Loucy (cell line): ENCODE results near the gene MARCOL.

Experiments used
- H2AFZ ChIP-seq: fragments of 200-600 bp; sonication (generic); 2 replicates; pipeline ENCODE4 v1.6.0; 2016; ENCODE audit warnings: antibody characterized with exemption, mild to moderate bottlenecking, low read length, moderate library complexity
- H3F3A ChIP-seq: fragments of 200-600 bp; 2 replicates; pipeline ENCODE4 v1.6.0; 2016; ENCODE audit warnings: antibody characterized with exemption, low read depth, mild to moderate bottlenecking
- H3K27me3 ChIP-seq: fragments of 200-600 bp; sonication (generic); 2 replicates; pipeline ENCODE4 v1.6.1; 2014; ENCODE audit warnings: low read length, mild to moderate bottlenecking; ENCODE audit not compliant: insufficient read depth, poor library complexity, severe bottlenecking
- H3K36me3 ChIP-seq: fragments of 200-600 bp; sonication (generic); 2 replicates; pipeline ENCODE4 v1.6.1; 2016; ENCODE audit warnings: low read length; ENCODE audit not compliant: insufficient read depth
- H3K4me1 ChIP-seq: fragments of 200-600 bp; sonication (generic); 2 replicates; pipeline ENCODE4 v1.5.1; 2014; ENCODE audit warnings: low read length, mild to moderate bottlenecking; ENCODE audit not compliant: insufficient read depth, poor library complexity, severe bottlenecking
- H3K4me2 ChIP-seq: fragments of 200-600 bp; sonication (generic); 2 replicates; pipeline ENCODE4 v1.6.0; 2014; ENCODE audit warnings: antibody characterized with exemption, low read length, low read depth, mild to moderate bottlenecking; ENCODE audit not compliant: poor library complexity, severe bottlenecking
- H3K4me3 ChIP-seq: fragments of 200-600 bp; sonication (generic); 2 replicates; pipeline ENCODE4 v1.5.1; 2014; ENCODE audit warnings: low read length, mild to moderate bottlenecking, mixed read lengths; ENCODE audit not compliant: poor library complexity, severe bottlenecking
- H3K79me2 ChIP-seq: fragments of 200-600 bp; sonication (generic); 2 replicates; pipeline ENCODE4 v1.6.1; 2014; ENCODE audit warnings: low read length; ENCODE audit not compliant: insufficient read depth
- H3K9ac ChIP-seq: fragments of 200-600 bp; sonication (generic); 2 replicates; pipeline ENCODE4 v1.6.0; 2014; ENCODE audit warnings: mild to moderate bottlenecking, low read depth, low read length, moderate library complexity; ENCODE audit not compliant: poor library complexity, severe bottlenecking
- H3K9me2 ChIP-seq: fragments of 200-600 bp; sonication (generic); replicated peaks from 2 replicates; pipeline ENCODE4 v1.6.1; 2016; ENCODE audit warnings: low read depth, low read length, mixed read lengths
- H3K9me3 ChIP-seq: fragments of 200-600 bp; sonication (generic); 2 replicates; pipeline ENCODE4 v1.6.1; 2014; ENCODE audit warnings: mild to moderate bottlenecking, antibody characterized with exemption, low read length, low read depth; ENCODE audit not compliant: insufficient read depth
- H4K20me1 ChIP-seq: fragments of 200-600 bp; sonication (generic); 2 replicates; pipeline ENCODE4 v1.6.0; 2014; ENCODE audit warnings: antibody characterized with exemption, low read length, mild to moderate bottlenecking; ENCODE audit not compliant: insufficient read depth, poor library complexity, severe bottlenecking
- CTCF ChIP-seq: fragments of 200-600 bp; sonication (generic); conservative IDR thresholded peaks from 2 replicates; pipeline ENCODE4 v1.5.1; 2014; ENCODE audit warnings: mild to moderate bottlenecking, antibody characterized with exemption, low read length
- EZH2phosphoT487 ChIP-seq: fragments of 200-600 bp; IDR thresholded peaks from 2 replicates; pipeline ENCODE4 v1.6.1; 2018; ENCODE audit warnings: antibody characterized with exemption, mild to moderate bottlenecking, moderate library complexity, borderline replicate concordance

The MARCOL gene

GRCh38 chr5:148228392-148228984 lies 9.8 kb upstream of the MARCOL start:
- Histone ChIP-seq H3K9ac (no peak overlapping the region), H3K4me3 (no peak overlapping the region), H3K4me1 (no peaks in the 10 kb centered on the region), H4K20me1 (no peaks in the 10 kb centered on the region), H2AFZ (no peak overlapping the region), H3K4me2 (no peak overlapping the region), H3K9me3 (no peaks in the 10 kb centered on the region; the same call in 1 of the 2 replicates), H3K36me3 (no peaks in the 10 kb centered on the region), H3K27me3 (no peaks in the 10 kb centered on the region), H3F3A (no peaks in the 10 kb centered on the region), H3K79me2 (no peaks in the 10 kb centered on the region), H3K9me2 (no peaks in the 10 kb centered on the region)
- TF ChIP-seq CTCF (no peak), EZH2phosphoT487 (no peak)

- Histone ChIP-seq H2AFZ (no peak overlapping the region), H3K4me1 (no peaks in the 10 kb centered on the region), H3K9me2 (no peaks in the 10 kb centered on the region), H3K9me3 (no peaks in the 10 kb centered on the region), H3K9ac (no peak overlapping the region), H3K27me3 (no peaks in the 10 kb centered on the region), H3K4me2 (no peak overlapping the region), H4K20me1 (no peaks in the 10 kb centered on the region), H3K36me3 (no peaks in the 10 kb centered on the region), H3F3A (no peaks in the 10 kb centered on the region), H3K4me3 (no peak overlapping the region), H3K79me2 (no peaks in the 10 kb centered on the region)
- TF ChIP-seq EZH2phosphoT487 (no peak), CTCF (no peak)
Observed at GRCh38 chr5:148229840-148230239, 8.5 kb upstream of the MARCOL start.

- TF ChIP-seq CTCF (no peak), EZH2phosphoT487 (no peak)
- Histone ChIP-seq H3K9me3 (no peaks in the 10 kb centered on the region), H3K9me2 (no peaks in the 10 kb centered on the region), H3K4me3 (no peak overlapping the region), H3K79me2 (no peaks in the 10 kb centered on the region), H3K36me3 (no peaks in the 10 kb centered on the region), H3K4me1 (no peaks in the 10 kb centered on the region), H3F3A (no peaks in the 10 kb centered on the region), H2AFZ (no peak overlapping the region), H3K4me2 (no peak overlapping the region), H4K20me1 (no peaks in the 10 kb centered on the region), H3K9ac (no peak overlapping the region), H3K27me3 (no peaks in the 10 kb centered on the region)
Observed at GRCh38 chr5:148230240-148230639, 8.1 kb upstream of the MARCOL start.
